ENCODE measurements around the gene TMLHE. TPM values are rescaled to one million over a fixed set of nuclear protein-coding genes. Genes with fewer than 3 reads are reported as not detected.
"Not testable (repeated sequence)": the region's sequence is repeated elsewhere in the genome, so short reads cannot be mapped to it uniquely, and the experiment has no call there.

The TMLHE gene
- total and polyA plus RNA-seq, 2 donors from 2014 or later: 12.5 to 27.0 TPM

DNA sequence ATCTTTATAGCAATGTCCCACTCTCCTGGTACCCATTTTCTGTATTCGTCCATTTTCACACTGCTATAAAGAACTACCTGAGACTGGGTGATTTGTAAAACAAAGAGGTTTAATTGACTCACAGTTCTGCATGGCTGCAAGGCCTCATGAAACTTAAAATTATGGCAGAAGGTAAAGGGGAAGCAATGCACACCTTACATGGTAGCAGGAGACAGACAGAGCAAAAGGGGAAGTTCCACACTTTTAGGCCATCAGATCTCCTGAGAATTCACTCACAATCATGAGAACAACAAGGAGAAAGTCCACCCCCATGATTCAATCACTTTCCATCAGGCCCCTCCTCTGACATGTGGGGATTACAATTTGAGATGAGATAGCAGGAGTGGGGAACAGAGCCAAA is 49.7 kb downstream of the TMLHE start:
- H3K27ac ChIP-seq (ENCODE audit: low read depth in 2 of 2, low read length in 2 of 2): no peak overlapping the region
- no peaks in the 10 kb centered on the region for H3K27me3 ChIP-seq (ENCODE audit: control insufficient read depth, insufficient read depth, low read length)
- H3K36me3 ChIP-seq (ENCODE audit: control insufficient read depth in 2 of 3, insufficient read depth in 3 of 3, low read length in 3 of 3): no peaks in the 10 kb centered on the region
- DNase-seq: no peak
- FAIRE-seq: no peak
- H3K4me3 ChIP-seq (ENCODE audit: low read length in 3 of 3): no peak overlapping the region
- TF ChIP-seq, protein P1, sequence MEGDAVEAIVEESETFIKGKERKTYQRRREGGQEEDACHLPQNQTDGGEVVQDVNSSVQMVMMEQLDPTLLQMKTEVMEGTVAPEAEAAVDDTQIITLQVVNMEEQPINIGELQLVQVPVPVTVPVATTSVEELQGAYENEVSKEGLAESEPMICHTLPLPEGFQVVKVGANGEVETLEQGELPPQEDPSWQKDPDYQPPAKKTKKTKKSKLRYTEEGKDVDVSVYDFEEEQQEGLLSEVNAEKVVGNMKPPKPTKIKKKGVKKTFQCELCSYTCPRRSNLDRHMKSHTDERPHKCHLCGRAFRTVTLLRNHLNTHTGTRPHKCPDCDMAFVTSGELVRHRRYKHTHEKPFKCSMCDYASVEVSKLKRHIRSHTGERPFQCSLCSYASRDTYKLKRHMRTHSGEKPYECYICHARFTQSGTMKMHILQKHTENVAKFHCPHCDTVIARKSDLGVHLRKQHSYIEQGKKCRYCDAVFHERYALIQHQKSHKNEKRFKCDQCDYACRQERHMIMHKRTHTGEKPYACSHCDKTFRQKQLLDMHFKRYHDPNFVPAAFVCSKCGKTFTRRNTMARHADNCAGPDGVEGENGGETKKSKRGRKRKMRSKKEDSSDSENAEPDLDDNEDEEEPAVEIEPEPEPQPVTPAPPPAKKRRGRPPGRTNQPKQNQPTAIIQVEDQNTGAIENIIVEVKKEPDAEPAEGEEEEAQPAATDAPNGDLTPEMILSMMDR (IDR thresholded peaks at IDR 0.05; ENCODE audit: borderline replicate concordance, extremely low read depth, insufficient read depth): no peak
- no peaks in the 10 kb centered on the region for H3K4me1 ChIP-seq (ENCODE audit: control insufficient read depth in 2 of 3, insufficient read depth in 2 of 3, low read depth in 1 of 3, low read length in 3 of 3)
- intact Hi-C loops (cut with DNase I): no loop called here
- no peak overlapping the region for H3K9ac ChIP-seq (ENCODE audit: low read length in 3 of 3)
- no peaks in the 10 kb centered on the region for H3K9me3 ChIP-seq (ENCODE audit: control insufficient read depth in 2 of 3, insufficient read depth in 1 of 3, low read length in 3 of 3)

DNA sequence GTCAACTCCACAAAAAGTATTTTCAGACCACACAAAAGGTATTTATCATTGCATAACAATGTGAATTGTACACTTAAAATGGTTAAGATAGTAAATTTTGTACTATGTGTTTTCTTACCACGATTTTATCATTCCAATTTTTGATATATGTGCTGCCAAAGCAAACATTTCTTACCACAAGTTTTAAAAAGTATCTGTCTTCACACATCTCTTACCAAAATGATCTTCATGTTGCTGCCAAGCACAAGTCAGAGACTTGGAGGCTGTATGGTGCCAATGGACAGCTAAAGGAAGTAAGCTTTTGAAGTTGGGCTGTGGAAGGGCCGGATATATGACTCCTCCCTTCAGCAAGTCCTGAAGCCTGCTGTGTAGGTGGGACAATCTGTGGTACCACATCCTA is 67.9 kb downstream of the TMLHE start:
- DNase-seq (no peak), FAIRE-seq (no peak)
- intact Hi-C loops (cut with DNase I): no loop called here
- H3K9ac ChIP-seq (ENCODE audit: low read length in 3 of 3): no peak overlapping the region
- no peaks in the 10 kb centered on the region for H3K4me1 ChIP-seq (ENCODE audit: control insufficient read depth in 2 of 3, insufficient read depth in 2 of 3, low read depth in 1 of 3, low read length in 3 of 3)
- H3K27me3 ChIP-seq (ENCODE audit: control insufficient read depth, insufficient read depth, low read length): no peaks in the 10 kb centered on the region
- no peak overlapping the region for H3K4me3 ChIP-seq (ENCODE audit: low read length in 3 of 3)
- H3K9me3 ChIP-seq (ENCODE audit: control insufficient read depth in 2 of 3, insufficient read depth in 1 of 3, low read length in 3 of 3): peaks cover 2 to 3% (median 2%) of the 10 kb centered on the region in 3 donors
- peaks cover 0 to 3% (median 2%) of the 10 kb centered on the region in 3 donors for H3K36me3 ChIP-seq (ENCODE audit: control insufficient read depth in 2 of 3, insufficient read depth in 3 of 3, low read length in 3 of 3)
- TF ChIP-seq, protein P1 (IDR thresholded peaks at IDR 0.05; ENCODE audit: borderline replicate concordance, extremely low read depth, insufficient read depth): no peak
- H3K27ac ChIP-seq (ENCODE audit: low read depth in 2 of 2, low read length in 2 of 2): no peak overlapping the region

DNA sequence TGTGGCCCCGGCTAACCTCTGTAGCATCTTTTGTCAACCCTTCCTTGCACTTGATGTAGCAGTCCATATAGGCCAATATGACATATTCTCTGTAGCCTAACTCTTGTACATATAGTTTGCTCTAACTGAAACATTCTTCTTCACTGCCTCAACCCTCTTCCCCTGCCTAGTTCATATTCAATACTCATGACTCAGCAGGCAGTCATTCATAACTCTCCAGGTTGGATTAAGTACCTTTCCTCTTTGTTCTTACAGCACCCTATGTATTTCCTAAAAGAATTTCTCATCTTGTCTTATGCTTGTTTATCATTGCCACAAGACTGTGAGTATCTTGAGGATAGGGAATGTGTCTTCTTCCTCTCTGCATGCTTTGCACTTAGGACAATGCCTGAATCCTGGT is 76.9 kb downstream of the TMLHE start:
- Histone ChIP-seq H3K4me3 (ENCODE audit: low read length in 3 of 3) (no peak overlapping the region), H3K9ac (ENCODE audit: low read length in 3 of 3) (no peak overlapping the region), H3K4me1 (ENCODE audit: control insufficient read depth in 2 of 3, insufficient read depth in 2 of 3, low read depth in 1 of 3, low read length in 3 of 3) (no peaks in the 10 kb centered on the region), H3K36me3 (ENCODE audit: control insufficient read depth in 2 of 3, insufficient read depth in 3 of 3, low read length in 3 of 3) (no peaks in the 10 kb centered on the region), H3K27ac (ENCODE audit: low read depth in 2 of 2, low read length in 2 of 2) (no peak overlapping the region), H3K27me3 (ENCODE audit: control insufficient read depth, insufficient read depth, low read length) (no peaks in the 10 kb centered on the region), H3K9me3 (ENCODE audit: control insufficient read depth in 2 of 3, insufficient read depth in 1 of 3, low read length in 3 of 3) (no peaks in the 10 kb centered on the region)
- intact Hi-C loops (cut with DNase I): no loop called here
- no peak for DNase-seq
- TF ChIP-seq, protein P1 (IDR thresholded peaks at IDR 0.05; ENCODE audit: borderline replicate concordance, extremely low read depth, insufficient read depth): no peak
- no peak for FAIRE-seq

DNA sequence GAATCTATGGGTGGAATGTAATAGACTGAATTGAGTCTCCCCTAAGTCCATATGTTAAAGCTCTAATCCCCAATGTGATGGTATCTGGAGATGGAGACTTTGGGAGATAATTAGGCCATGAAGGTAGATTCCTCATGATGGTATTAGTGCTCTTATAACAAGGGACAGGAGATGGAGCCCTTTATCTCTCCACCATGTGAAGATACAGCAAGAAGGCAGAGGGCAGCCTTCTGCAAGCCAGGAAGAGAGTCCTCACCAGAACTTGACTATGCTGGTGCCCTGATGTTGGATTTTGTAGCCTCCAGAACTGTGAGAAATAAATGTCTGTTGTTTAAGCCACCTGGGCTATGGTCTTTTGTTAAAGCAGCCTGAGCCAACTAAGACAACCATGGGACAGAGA is 78.0 kb downstream of the TMLHE start:
- intact Hi-C loops (cut with DNase I): no loop called here
- TF ChIP-seq, protein P1 (IDR thresholded peaks at IDR 0.05; ENCODE audit: borderline replicate concordance, extremely low read depth, insufficient read depth): no peak

DNA sequence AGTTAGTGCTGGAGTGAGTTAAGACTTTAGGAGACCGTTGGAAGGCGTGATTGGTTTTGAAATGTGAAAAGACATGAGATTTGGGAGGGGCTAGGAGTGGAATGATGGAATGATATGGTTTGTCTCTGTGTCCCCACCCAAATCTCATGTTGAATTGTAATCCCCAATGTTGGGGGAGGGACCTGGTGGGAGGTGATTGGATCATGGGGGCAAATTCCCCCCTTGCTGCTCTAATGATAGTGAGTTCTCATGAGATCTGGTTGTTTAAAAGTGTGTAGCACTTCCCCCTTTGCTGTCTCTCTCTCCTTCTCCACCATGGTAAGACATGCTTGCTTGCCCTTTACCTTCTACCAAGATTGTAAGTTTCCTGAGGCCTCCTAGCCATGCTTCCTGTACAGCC is 85.7 kb downstream of the TMLHE start:
- FAIRE-seq: not testable (repeated sequence)

More for the DNA sequence above, 78.0 kb downstream of the TMLHE start:
- DNase-seq (no peak), FAIRE-seq (no peak)
- no peaks in the 10 kb centered on the region for H3K36me3 ChIP-seq (ENCODE audit: control insufficient read depth in 2 of 3, insufficient read depth in 3 of 3, low read length in 3 of 3)
- H3K4me3 ChIP-seq (ENCODE audit: low read length in 3 of 3): no peak overlapping the region
- H3K9me3 ChIP-seq (ENCODE audit: control insufficient read depth in 2 of 3, insufficient read depth in 1 of 3, low read length in 3 of 3): no peaks in the 10 kb centered on the region
- H3K9ac ChIP-seq (ENCODE audit: low read length in 3 of 3): no peak overlapping the region
- H3K27ac ChIP-seq (ENCODE audit: low read depth in 2 of 2, low read length in 2 of 2): no peak overlapping the region
- H3K27me3 ChIP-seq (ENCODE audit: control insufficient read depth, insufficient read depth, low read length): no peaks in the 10 kb centered on the region
- H3K4me1 ChIP-seq (ENCODE audit: control insufficient read depth in 2 of 3, insufficient read depth in 2 of 3, low read depth in 1 of 3, low read length in 3 of 3): no peaks in the 10 kb centered on the region

More for the DNA sequence above, 85.7 kb downstream of the TMLHE start:
- H3K4me1 ChIP-seq (ENCODE audit: control insufficient read depth in 2 of 3, insufficient read depth in 2 of 3, low read depth in 1 of 3, low read length in 3 of 3); H3K27me3 ChIP-seq (ENCODE audit: control insufficient read depth, insufficient read depth, low read length); H3K9me3 ChIP-seq (ENCODE audit: control insufficient read depth in 2 of 3, insufficient read depth in 1 of 3, low read length in 3 of 3); H3K9ac ChIP-seq (ENCODE audit: low read length in 3 of 3); intact Hi-C loops (cut with DNase I); DNase-seq; H3K4me3 ChIP-seq (ENCODE audit: low read length in 3 of 3); H3K27ac ChIP-seq (ENCODE audit: low read depth in 2 of 2, low read length in 2 of 2): not testable (repeated sequence)
- H3K36me3 ChIP-seq (ENCODE audit: control insufficient read depth in 2 of 3, insufficient read depth in 3 of 3, low read length in 3 of 3): peaks cover 0 to 11% (median 2%) of the 10 kb centered on the region in 3 donors
